Transverse colon (tissue), 4 donors: ENCODE data around the gene NUCKS1. TPM values are rescaled to one million over a fixed set of nuclear protein-coding genes. Genes with fewer than 3 reads are reported as not detected.

Source experiments
- DNase-seq: peaks from one replicate; pipeline ENCODE4 v3.0.0-alpha.2; 2019
- H3K27ac ChIP-seq, 4 donors: fragments of 200-600 bp; sonication (generic); 2 replicates each; pipeline ENCODE4 v1.5.1; 2016 to 2018; ENCODE audit warnings: inconsistent platforms in 4 of 4
- H3K27me3 ChIP-seq: fragments of 200-600 bp; sonication (generic); 2 replicates; pipeline ENCODE4 v1.5.1; 2017; ENCODE audit warnings: inconsistent platforms
- H3K36me3 ChIP-seq, 4 donors: fragments of 200-600 bp; sonication (generic); 2 replicates each; pipeline ENCODE4 v1.5.1; 2017 to 2019; ENCODE audit warnings: inconsistent platforms in 4 of 4
- H3K4me1 ChIP-seq, 4 donors: fragments of 200-600 bp; sonication (generic); 2 replicates each; pipeline ENCODE4 v1.5.1; 2017 to 2020; ENCODE audit warnings: inconsistent platforms in 4 of 4
- H3K4me3 ChIP-seq, 4 donors: fragments of 200-600 bp; sonication (generic); 1 replicate in 1 of 4; 2 replicates in 3 of 4; pipeline versions ENCODE4 v1.5.1 to v1.6.1; 2017 to 2019; ENCODE audit warnings: inconsistent platforms in 4 of 4
- H3K9me3 ChIP-seq, 2 donors: fragments of 200-600 bp; sonication (generic); 2 replicates each; pipeline ENCODE4 v1.5.1; 2017 to 2019; ENCODE audit warnings: inconsistent platforms in 2 of 2
- CTCF ChIP-seq, 5 experiments: fragments of 200-600 bp in 3 of 5; fragments of 450-650 bp in 2 of 5; sonication (generic) in 3 of 5; IDR thresholded peaks; 1 replicate in 2 of 5; 2 replicates in 3 of 5; pipeline ENCODE4 v1.5.1; 2016 to 2017; ENCODE audit warnings: antibody characterized with exemption in 5 of 5, inconsistent platforms in 3 of 5, mild to moderate bottlenecking in 2 of 5, moderate library complexity in 1 of 5
- EP300 ChIP-seq: sonication (generic); formaldehyde crosslinking; IDR thresholded peaks from one replicate; pipeline ENCODE4 v1.6.1; 2017; ENCODE audit warnings: antibody characterized with exemption, low read depth
- POLR2A ChIP-seq: fragments of 450-650 bp; IDR thresholded peaks from one replicate; pipeline ENCODE4 v1.6.1; 2016; ENCODE audit warnings: antibody characterized with exemption, mild to moderate bottlenecking, moderate library complexity
- POLR2AphosphoS5 ChIP-seq, 3 donors: sonication (generic); formaldehyde crosslinking; IDR thresholded peaks; one replicate each; pipeline ENCODE4 v1.6.1; 2016; ENCODE audit warnings: antibody characterized with exemption in 3 of 3
- WGBS, 2 donors: methylation state at CpG; one replicate each; pipeline ENCODE4 v1.1.5; 2018; ENCODE audit warnings: low coverage in 1 of 2; 5-methylcytosine and 5-hydroxymethylcytosine counted together
- in situ Hi-C, 4 donors: fragments of 200-750 bp; cut with MboI; loops; one replicate each; pipeline versions ENCODE4 v1.15.0 to v1.15.1; 2017; ENCODE audit warnings: low sequenced_read_pairs in 3 of 4, low pct_ligation_motif_present in 1 of 4, low pct_unique_long_range_greater_than_20kb in 1 of 4
- intact Hi-C: fragments of 100-400 bp; cut with DNase I; formaldehyde crosslinking; loops from one replicate; pipeline ENCODE4 v1.15.1; 2023; ENCODE audit warnings: low total_unique reads
- total RNA-seq, 4 donors: library from RNA; depleted of rRNA; stranded (reverse); fragments of >200 nt; gene quantifications; one replicate each; pipeline ENCODE4 v1.1.0, GENCODE V29; 2016

The NUCKS1 gene
- total RNA-seq, 4 donors from 2014 or later, result 21.7 to 45.7 (median 35.1) TPM

DNA sequence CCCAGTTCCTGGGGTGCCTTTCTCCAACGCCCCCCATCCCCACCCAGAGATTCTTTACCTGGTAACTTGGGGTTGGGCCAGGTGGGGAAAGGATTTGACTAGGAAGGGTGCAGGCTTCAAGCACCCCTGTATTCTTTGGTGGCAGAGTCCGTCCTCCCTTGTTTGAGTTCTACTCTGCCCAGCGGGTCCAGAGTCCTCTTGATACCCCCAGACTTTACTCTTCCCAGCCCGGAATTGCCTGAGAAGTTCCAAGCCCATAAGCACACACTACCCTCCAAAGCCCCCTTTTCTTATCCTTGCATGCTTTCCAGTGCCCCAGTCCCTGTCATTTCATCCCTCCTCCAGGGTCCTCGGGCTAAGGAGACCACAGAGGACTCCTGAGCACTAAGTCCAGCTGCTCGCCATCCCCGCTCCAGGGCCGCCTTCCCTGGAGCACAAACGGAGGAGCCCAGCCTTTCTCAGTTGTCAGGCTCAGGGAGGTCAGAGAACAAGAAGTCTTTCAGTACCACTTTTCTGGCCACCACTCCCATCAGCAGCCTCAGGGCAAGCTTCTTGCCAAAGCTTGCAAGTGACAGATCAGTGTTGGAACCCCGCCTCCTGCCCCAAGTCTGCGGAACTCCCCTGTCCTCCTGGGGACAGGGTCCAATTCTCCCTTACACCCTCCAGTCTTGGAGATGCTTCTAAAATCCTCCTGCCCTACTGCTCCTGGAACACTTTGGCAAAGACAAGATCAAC, 81.9 kb downstream of the NUCKS1 start:
- WGBS, 2 donors, result 58 to 75% methylated on average over 4 to 11 of the region's 11 CpGs
- no peaks in the 10 kb centered on the region for H3K36me3 ChIP-seq
- in situ Hi-C loops (no loop called here), intact Hi-C loops (no loop called here)
- H3K27me3 ChIP-seq, result peaks cover 5% of the 10 kb centered on the region
- no peaks in the 10 kb centered on the region for H3K9me3 ChIP-seq
- no peak overlapping the region for H3K4me3 ChIP-seq
- peak overlapping the region; percentile 65 to 78 (median 72) for H3K27ac ChIP-seq
- H3K4me1 ChIP-seq, result peaks cover 32 to 87% (median 65%) of the 10 kb centered on the region in 4 donors
- no peak for TF ChIP-seq CTCF (IDR thresholded peaks at IDR 0.05)
- no peak for TF ChIP-seq EP300
- no peak for TF ChIP-seq POLR2A
- TF ChIP-seq POLR2AphosphoS5 (IDR thresholded peaks at IDR 0.05), result no peak
- DNase-seq, result no peak

GRCh38 chr1:205666372-205667166, 83.4 kb downstream of the NUCKS1 start:
- intact Hi-C loops (no loop called here), in situ Hi-C loops (no loop called here)
- H3K4me1 ChIP-seq, result peaks cover 32 to 73% (median 58%) of the 10 kb centered on the region in 4 donors
- peak; percentile 72 for DNase-seq
- H3K9me3 ChIP-seq, result no peaks in the 10 kb centered on the region
- peaks cover 5% of the 10 kb centered on the region for H3K27me3 ChIP-seq
- no peaks in the 10 kb centered on the region for H3K36me3 ChIP-seq
- TF ChIP-seq CTCF (IDR thresholded peaks at IDR 0.05), result no peak
- TF ChIP-seq POLR2AphosphoS5 (IDR thresholded peaks at IDR 0.05), result peak in 1 of 3 donors; percentile 23
- peak overlapping the region; percentile 65 to 78 (median 72) for H3K27ac ChIP-seq
- 79% methylated on average over 6 of the region's 6 CpGs; no CpG with 5 or more reads in 1 of the 2 donors for WGBS, 2 donors
- no peak overlapping the region for H3K4me3 ChIP-seq

- H3K36me3 ChIP-seq, result no peaks in the 10 kb centered on the region
- in situ Hi-C loops, result no loop called here
- peaks cover 5% of the 10 kb centered on the region for H3K27me3 ChIP-seq
- H3K27ac ChIP-seq, result peak overlapping the region; percentile 65 to 78 (median 72)
- TF ChIP-seq POLR2A (no peak), POLR2AphosphoS5 (IDR thresholded peaks at IDR 0.05) (no peak), CTCF (IDR thresholded peaks at IDR 0.05) (no peak), EP300 (no peak)
- 59 to 93% methylated on average over 4 to 9 of the region's 9 CpGs for WGBS, 2 donors
- no peak for DNase-seq
- intact Hi-C loops, result no loop called here
- no peaks in the 10 kb centered on the region for H3K9me3 ChIP-seq
- H3K4me3 ChIP-seq, result no peak overlapping the region
- H3K4me1 ChIP-seq, result peaks cover 32 to 73% (median 58%) of the 10 kb centered on the region in 4 donors
These were observed 84.6 kb downstream of the NUCKS1 start for GRCh38 chr1:205665201-205666045.
